CD4-positive, alpha-beta T cell treated with Interleukin-17A for 1 hour (primary cell): ENCODE data around the gene ASB13.

ENCODE experiments used
- DNase-seq: peaks from one replicate; pipeline ENCODE4 v3.0.0-alpha.2; 2020

Gene ASB13, protein sequence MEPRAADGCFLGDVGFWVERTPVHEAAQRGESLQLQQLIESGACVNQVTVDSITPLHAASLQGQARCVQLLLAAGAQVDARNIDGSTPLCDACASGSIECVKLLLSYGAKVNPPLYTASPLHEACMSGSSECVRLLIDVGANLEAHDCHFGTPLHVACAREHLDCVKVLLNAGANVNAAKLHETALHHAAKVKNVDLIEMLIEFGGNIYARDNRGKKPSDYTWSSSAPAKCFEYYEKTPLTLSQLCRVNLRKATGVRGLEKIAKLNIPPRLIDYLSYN

DNA sequence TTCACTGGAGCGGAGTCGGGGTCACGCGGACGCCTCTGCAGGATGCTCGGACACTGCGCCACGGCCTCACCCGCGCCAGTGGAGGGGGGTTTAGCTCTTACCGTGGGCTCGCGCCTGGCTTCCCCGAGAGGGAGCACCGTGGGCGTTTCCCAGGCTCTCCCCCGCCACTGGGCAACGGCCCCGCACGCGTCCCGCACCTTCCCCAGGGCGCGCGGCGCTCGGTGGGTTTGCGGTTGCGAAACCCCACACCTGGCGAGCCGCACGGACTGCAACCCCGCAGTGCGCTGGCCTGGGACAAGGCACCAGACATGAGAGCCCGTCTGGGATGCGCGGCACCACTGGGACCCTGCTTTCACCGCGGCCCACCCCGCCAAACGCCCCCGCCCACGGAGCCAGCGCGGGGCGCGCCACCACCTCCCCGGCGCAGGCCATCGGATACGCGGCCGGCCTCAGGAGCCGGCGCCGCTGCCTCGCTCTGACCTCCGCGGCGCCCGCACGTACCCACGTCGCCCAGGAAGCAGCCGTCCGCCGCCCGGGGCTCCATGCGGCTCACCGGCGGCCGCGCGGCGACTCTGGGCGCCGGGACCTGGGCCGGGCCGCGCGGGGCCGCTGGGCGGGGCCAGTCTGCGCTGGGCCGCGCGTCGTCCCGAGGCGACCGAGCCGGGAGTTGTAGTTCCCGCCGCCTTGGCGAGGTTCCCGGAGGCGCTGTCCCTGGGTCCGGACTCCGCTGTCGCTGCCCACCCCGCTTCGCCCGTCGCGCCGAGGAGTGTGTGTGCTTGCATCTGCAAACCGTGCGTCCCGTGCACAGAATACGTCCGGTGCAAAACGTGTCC, at the start of gene ASB13:
Gene ASB13, minus strand, starts transcription at position 588 of the 833 bp plus-strand sequence. Its CDS starts 44 bp downstream, at position 544.
- DNase-seq = peak; percentile 29

DNA sequence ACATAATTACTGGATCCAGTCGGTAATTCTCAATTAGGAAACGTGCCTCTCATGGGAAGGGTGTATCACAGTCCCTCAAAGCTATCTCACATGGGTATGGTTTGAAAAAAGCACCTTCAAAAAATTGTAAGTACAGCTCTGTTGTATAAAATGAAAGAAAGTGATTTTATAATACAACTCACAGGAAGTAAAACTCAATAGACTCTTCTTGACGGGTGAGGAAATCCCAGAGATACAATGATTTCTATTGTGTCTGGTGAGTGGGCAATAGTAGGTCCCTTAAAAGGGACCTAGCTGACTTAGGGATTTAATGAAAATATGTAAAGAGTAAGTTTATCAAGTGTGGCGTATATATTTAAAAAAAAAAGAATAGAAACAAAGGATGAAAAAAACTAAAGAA, 45.2 kb upstream of the ASB13 start:
- peak; percentile 15 for DNase-seq

DNA sequence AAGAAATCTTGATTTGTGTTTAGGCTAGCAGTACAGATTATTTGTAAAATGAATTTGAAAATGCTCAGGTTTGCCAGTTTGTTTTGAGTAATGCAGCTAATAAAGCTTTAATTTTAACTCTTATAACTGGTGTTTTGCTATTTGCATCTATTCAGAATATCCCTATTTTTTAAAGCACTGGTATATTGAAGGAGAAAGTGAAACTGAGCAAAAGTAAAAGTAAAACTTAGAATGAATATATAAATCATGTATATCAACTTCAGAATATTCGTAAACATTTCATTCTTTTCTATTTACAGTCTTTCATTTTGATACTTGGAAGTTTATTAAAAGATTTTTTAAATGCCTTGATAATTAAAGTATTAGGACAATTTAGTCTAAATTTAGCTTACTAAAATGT, 44.5 kb upstream of the ASB13 start:
- DNase-seq = no peak

DNA sequence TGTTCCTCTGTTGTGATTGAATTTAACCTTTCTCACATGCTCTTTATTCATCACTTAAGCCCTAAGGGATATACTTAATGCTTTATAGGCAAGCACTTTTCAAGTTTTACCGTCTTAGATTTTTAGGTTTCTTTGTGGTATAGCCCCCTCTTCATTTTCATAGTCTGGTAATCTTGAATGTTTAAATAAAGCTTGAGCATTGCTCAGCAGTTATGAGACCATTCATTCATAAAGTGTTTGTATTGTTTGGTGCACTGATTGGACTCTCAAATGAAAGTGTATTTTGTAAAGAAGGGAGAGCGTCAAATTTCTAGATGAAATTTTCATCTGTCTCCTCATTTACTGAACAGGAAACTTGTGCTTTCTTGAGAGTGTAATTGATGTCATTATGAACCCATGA, 43.5 kb upstream of the ASB13 start:
- no peak for DNase-seq

DNA sequence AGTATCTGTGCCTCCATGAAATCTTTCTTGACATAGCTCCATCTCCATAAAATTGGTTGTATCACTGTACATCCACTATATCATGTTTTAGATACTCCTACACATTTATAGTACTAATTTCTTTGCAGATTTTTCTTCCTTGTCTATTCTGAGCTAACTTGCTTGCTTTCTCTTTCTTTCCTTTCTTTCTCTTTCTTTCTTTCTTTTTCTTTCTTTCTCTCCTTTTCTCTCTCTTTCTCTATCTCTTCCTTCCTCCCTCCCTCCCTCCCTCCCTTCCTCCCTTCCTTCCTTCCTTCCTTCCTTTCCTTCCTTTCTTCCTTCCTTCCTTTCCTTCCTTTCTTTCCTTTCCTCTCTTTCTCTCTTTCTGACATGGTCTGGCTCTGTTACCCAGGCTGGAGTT, 42.0 kb upstream of the ASB13 start:
- DNase-seq = no peak

DNA sequence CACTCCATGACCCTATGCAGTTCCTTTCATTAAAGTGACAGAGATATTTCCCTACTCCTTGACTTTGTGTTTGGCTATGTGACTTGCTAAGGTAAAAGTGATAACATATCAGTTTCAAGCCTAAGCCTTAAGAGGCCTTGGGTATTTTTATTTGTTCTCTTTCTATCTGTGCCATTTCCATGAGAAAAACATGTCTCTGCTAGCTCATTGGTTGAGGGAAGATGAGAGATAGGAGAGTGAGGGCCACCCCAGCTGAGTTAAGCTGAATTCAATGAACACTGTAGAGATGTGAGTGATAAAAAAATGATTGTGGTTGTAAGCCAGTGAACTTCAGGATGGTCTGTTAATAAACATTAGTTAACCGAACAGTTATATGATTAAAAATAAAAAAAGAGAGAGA, 31.7 kb upstream of the ASB13 start:
- no peak for DNase-seq

DNA sequence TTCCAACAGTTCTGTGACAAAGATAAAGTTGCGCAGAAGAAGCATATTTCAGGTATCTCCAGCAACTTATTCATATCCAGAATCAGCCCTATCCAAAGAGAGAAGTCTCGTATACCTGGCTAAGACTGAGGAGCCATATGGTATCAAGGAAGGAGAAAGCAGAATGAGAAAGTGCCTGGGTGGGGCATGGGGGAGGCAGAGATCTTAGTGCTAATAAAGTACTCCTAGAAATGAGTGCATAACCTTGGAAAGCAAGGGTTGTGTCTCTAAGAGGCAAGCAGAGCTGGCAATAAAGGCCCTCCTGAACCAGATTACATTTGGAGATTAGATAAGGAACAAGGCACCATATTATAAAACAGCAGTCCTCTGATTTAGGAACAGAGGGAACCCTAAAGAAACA, 30.9 kb upstream of the ASB13 start:
- no peak for DNase-seq

DNA sequence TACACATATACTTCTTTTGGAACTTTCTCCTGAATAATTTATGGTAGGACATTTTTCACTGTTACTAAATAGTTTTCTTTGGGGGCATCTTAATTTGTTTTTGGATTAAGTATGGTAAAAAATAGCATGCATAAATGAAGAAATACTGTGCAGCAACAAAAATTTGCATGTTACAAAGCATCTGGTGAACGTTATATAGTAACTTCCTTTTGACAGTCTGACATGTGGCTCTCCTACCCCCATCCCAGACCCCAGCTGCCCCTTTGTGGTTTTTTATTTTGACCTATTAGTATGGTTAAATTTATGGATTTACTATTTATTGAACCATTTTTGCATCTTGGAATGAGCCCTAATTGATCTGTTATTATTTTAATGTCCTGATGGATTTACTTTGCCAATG, 28.2 kb upstream of the ASB13 start:
- no peak for DNase-seq

DNA sequence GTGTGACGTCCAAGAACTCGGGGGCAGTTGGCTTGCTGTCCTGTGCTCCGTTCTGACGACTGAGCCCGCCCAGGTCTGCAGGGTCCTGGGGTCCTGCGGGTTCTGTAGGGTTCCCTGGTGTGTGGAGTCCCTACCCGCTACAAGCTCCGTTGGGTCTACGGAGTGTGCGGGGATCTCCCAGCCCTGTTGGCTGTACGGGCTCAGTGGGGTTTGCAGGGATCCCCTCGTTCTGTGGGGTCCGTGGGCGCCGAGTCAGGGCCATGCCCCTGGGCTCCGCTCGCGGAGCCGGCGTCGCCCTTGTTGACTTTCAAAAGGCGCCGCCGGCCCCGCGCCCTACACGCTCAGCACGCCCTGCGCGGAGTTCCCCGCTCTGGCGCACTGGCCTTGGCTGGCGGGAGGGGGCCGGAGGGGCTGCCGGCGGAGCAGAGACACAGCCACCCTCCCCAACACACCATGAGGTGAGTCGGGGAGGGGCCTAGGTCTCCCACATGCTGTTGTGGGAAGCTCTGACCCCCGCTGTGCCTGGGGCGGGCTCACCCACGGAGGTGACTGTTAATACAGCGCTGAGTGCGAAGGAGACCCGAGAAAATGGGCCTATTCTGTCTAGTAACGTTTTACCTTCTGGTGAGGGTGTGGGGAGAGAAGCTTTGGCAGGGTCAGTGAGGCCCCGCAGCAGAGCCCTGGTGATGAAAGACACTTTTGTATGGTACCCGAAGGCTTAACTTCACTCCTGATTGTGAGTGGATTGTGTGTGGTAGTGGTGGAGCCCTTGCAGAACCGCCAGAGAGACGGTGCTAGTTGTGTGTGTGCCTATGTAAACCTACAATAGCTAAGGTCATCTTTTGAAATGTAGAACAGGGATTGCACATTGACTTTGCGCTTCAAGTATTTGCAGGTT, 26.3 kb upstream of the ASB13 start:
- DNase-seq = peak; percentile 70

DNA sequence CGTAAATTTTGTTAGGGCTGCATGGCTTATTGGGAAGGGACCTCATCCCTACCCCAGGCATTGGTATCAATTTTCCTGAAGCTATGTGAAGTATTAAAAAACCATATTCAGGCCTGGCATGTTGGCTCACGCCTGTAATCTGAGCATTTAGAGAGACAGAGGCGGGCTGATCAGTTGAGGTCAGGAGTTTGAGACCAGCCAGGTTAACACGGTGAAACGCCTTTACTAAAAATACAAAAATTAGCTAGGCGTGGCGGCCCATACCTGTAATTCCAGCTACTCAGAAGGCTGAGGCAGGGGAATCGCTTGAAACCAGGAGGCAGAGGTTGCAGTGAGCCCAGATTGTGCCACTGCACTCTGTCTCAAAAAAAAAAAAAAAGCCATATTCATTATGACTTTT, 25.4 kb upstream of the ASB13 start:
- no peak for DNase-seq

DNA sequence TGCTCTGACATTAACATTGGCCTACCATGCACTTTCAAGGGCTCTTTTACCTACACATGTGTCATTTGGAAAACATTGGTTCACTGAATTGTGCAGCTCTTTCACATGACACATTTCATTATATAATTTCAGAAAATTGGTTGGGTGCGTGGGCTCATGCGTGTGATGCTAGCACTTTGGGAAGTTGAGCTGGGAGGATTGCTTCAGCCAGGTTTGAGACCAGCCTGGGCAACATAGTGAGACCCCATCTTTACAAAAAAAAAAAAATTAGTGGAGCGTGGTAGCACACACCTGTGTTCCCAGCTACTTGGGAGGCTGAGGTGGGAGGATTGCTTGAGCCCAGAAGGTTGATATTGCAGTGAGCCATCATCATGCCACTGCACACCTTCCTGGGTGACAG, 22.2 kb upstream of the ASB13 start:
- no peak for DNase-seq

DNA sequence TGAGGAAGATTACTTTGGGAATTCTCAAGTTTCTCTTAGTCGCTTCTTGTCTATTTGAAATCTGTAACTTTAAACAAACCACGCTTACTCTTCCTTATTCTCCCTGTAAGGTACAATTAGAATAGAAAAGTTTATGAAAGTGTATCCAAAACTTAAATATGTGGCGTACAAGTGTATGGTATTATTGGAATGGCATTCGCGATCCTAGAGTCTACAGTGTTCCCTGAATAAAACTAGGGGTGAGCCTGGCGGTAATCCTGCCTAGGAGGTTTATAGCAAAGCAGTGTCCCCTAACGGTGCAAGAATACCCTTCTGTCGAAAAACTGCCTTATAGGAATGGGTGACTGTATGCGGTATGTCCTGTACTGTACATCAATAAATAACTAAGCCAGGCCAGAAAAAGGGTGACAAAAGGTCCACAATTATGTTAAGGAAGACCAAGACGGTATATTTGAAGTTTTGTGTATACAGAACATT, 19.4 kb upstream of the ASB13 start:
- no peak for DNase-seq

DNA sequence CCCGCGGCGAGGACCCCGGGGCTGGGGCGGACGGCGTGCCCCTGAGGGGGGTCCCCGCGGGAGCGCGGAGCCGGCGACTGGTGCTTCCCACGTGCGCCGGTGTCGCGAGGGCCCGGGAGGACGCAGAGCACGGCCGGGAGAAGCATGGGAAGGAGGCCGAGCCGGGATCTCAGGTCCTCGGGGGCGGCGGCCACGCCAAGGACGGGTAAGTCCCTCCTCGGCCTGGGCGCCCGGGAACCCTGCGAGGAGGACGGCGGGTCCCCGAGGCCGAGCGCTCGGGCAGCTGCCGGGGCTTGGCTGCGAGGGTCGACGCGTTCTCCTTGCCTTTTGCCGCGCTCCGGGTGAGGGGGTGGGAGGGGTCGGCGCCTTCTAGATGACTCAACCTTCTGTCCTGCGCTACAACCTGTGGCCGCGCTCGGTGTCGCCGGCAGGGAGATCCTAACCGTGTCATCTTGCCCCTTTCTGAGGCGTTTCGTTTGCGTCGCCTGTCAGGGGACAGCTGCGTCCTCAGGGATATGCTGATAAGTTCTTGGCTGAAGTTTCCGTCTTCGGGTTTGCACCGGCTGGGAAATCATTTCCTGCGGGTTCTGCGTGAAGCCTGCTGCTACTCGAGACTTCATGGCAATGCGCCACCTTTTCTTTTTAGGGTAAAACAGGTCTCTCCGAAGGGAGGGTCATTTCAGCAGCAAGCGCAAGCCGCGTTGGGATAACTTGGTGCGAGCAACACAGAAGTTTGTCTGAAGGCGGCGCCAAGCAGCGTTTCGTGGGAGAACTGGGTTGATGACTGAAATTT, 18.8 kb upstream of the ASB13 start:
- DNase-seq = peak; percentile 62

DNA sequence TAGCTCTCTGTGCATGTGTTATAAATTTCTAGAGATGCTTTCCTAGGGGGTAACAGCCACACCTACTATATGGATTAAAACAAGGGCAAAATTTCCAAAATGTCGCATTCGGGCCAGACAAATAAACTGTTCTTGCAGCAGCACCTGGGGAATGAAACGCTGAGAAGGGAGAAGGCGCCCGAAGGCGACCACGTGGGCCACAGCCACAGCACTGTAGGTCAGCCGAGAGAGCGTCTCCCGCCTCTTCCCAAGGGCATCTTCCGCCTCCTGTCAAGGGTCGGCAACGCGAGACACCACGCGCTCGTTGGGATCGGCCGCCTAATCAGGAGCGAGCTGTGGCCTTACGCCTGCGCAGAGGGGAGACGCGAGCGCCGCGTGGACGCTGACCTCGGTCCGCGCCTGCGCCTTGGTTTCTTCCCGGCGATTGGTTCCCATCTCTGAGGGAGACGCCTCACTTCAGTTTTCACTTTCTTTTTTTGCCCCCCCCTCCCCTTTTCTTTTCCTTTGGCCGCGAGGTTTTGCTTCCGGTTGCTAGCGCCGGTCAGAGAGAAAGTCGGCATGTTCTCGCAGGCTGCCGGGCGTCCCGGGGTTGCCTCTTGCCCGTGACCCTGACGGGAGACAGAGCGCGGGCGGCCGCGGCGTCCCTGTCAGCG, 18.0 kb upstream of the ASB13 start, which contains the start of gene TASOR2:
Gene TASOR2, plus strand, starts transcription at position 521 of the 653 bp plus-strand sequence. CDS start 35,805 bp downstream, outside the sequence.
- peak; percentile 98 for DNase-seq

DNA sequence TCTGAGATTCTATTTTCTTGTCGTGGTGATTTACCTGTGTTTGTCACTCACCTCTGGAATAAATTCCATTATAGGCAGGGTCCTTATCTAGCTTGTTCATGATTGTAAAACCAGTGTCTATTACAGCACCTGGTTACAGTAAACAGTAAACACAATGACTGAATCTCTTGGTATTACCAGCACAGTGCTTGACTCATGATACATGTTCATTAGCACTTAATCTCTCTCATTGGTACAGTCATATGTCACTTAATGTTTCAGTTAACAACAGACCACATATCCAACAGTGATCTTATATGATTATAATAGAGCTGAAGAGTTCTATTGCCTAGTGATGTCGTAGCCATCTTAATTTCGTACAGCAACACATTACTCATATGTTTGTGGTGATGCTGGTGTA, 16.7 kb upstream of the ASB13 start:
- no peak for DNase-seq

DNA sequence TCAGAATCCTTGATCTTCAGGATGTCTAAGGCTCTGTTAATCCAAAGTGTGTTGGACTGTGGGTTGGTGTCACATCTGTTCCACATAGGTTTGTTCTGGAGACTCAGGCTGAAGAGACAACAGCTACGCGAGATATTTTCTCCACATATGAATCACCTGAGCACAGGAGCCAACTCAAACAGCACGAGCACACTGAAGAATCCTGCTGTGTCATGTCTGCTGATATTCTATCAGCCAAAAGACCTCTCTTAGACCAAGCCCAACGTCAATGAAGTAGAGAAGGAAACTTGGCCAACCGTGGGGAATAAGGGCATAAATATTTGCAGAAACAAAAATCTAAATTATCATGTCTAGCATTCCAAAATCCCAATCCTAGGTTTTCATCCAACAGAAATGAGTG, 15.5 kb upstream of the ASB13 start:
- no peak for DNase-seq

DNA sequence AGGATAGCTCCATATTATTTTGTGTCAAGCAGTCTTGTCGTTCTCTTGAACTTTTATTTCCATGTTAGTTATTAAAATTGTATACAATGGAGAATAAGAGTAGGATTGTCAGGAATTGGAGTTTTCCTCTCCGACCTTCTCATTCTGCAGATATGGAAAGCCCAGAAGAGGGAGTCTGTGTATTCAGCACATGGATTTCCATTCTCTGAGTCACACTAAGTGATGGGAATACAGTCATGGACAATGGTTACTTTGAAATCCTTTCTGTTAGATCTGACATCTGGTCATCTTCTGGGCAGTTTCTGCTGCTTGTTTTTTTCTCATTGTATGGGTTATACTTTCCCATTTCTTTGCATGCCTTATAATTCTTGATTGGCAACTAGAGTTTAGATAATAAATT, 13.2 kb upstream of the ASB13 start:
- no peak for DNase-seq

DNA sequence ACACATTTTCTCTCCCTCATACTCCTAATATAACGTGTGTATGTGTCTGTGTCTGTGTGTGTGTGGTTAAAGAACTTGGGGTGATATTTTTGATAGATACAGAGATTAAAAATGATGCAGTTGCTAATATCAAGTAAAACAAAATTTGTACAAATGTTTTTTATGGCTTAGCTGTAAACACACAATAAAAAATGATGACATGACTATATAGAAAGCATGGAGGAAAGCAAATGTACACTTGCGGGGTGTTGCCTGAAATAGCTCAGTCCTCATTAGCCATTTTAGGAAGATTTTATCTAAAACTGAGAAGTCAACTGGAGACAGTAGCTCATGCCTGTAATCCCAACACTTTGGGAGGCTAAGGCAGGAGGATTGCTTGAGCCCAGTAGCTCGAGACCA, 12.6 kb upstream of the ASB13 start:
- DNase-seq = no peak

DNA sequence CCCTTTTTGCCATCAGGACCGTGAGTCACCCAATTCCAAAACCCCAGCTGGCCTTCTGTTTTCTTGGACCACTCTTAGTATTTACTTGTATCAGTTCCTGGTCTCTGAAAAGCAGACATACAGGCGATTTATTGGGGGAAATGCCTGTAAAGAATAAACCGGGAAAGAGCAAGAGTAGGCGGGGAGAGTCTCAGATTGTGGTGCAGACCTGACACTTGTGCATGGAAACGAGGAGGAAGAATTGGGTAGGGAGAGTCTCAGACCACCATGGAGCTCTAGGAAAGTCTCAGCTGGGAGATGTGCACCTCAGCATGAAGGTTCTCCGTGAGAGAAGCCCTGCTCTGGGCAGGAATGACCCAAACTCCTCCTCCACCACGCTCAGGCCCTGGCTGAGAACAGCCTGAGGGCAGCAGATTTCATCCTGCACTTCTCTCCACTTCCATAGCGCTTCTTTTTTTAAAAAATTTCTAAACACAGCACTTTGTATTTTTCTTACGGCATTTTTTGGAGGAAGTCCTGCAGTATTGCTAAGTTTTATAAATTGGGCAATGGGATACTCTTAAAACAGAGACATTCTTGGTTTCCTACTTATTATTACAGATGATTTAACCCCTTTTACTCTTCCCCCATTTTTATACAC, 12.1 kb upstream of the ASB13 start:
- DNase-seq = no peak

DNA sequence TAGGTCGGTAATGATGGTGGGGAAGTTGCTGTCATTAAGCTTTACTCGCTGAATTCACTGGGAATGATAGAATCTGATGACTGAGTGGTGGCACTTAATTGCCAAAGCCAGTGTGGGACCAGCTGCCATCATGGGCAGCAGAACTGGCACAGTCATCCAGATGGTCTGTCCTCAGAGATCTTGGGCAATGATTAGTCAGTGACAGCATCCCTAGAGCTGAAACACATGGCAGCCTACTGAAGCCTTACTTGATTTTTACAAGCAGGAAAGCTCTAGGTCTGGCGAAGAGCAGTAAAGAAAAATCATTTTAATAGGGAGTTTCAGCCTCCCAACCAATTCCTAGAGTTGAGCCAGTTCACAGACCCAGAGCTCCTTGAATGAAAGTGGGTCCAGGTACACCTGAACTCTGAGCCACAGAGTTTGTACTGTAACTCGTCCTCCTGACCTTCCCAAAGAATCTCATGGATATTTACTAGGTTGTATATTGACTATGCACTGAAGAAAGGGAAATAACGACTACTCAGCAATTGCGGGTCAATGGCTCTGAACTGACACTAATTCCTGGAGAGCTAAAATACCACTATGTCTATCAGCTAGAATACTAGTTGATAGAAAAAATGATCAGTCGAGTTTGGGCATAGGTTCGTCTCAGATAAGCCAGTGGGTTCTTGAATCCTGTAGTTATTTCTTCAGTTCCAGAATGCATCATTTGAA, 4.4 kb upstream of the ASB13 start:
- DNase-seq = no peak

DNA sequence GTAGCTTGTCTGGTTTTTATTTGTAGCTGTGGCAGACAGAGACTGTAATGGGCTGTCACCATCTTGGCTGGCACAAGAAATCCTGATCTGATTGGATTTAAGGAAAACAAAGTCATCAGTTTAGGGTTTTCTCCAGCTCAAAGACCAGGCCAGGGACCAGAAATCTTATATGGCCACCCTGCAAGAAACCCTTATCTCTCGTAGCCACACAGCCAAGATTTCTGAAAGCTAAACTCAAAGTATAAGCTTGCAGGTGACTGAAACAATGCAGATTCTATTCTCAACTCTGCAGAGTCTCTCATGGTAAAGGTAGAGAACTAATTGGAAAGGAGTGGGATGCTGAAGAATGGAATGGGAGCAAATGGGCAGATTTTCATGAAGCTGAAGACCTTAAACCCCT, 3.2 kb upstream of the ASB13 start:
- DNase-seq = no peak
